GM18511 (cell line): ENCODE data around the gene SACM1L.

Experiments used
- ATAC-seq: cut with Tn5 transposase; IDR thresholded peaks from one replicate; pipeline ENCODE4 v1.9.1; 2021; ENCODE audit warnings: mild to moderate bottlenecking, moderate library complexity; ENCODE audit not compliant: unreplicated experiment

The SACM1L gene

GRCh38 chr3:45781271-45781670 lies 92.1 kb downstream of the SACM1L start:
- no peak for ATAC-seq

GRCh38 chr3:45781841-45782240 lies 92.6 kb downstream of the SACM1L start:
- ATAC-seq = no peak

GRCh38 chr3:45782381-45782780 lies 93.2 kb downstream of the SACM1L start:
- no peak for ATAC-seq

- ATAC-seq = no peak
Observed at GRCh38 chr3:45783667-45784066, 94.5 kb downstream of the SACM1L start.

GRCh38 chr3:45785605-45786150 lies 96.5 kb downstream of the SACM1L start:
- no peak for ATAC-seq

GRCh38 chr3:45786801-45787495 lies 97.8 kb downstream of the SACM1L start:
- ATAC-seq = no peak

GRCh38 chr3:45787551-45787950 lies 98.4 kb downstream of the SACM1L start:
- no peak for ATAC-seq

- no peak for ATAC-seq
Observed at GRCh38 chr3:45789235-45789812, 100.1 kb downstream of the SACM1L start.

GRCh38 chr3:45790596-45790995 lies 101.4 kb downstream of the SACM1L start:
- no peak for ATAC-seq

- no peak for ATAC-seq
Observed at GRCh38 chr3:45792036-45792435, 102.8 kb downstream of the SACM1L start.

GRCh38 chr3:45792516-45793172 lies 103.4 kb downstream of the SACM1L start:
- ATAC-seq = no peak

- ATAC-seq = no peak
Observed at GRCh38 chr3:45793482-45794176, 104.4 kb downstream of the SACM1L start.

- ATAC-seq = no peak
Observed at GRCh38 chr3:45794177-45794560, 105.0 kb downstream of the SACM1L start.

- ATAC-seq = no peak
Observed at GRCh38 chr3:45794660-45795059, 105.5 kb downstream of the SACM1L start.
